GM21360 (cell line): Measurements from ENCODE around the gene ESPN.
A peak's percentile ranks its signal among the peaks of the same experiment; 100 is the strongest.

Experiments
- ATAC-seq: cut with Tn5 transposase; IDR thresholded peaks from one replicate; pipeline ENCODE4 v1.9.1; 2021; ENCODE audit warnings: mild to moderate bottlenecking, moderate library complexity; ENCODE audit not compliant: unreplicated experiment

Gene ESPN

DNA sequence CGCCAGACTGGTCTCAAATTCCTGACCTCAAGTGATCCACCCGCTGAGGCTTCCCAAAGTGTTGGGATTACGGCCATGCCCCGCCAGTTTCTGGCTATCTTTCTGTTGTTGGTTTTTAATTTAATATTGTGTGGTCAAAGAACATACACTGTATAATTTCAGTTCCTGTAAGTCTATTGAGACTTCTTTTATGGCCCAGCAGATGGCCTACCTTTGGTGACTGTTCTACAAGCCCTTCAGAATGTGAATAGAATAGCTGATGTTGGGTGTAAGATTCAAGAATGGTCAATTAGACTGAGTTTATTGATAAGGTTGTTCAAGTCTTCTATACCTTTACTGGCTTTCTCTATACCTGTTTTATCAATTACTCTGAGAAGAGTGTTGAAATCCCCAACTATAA is 15.5 kb upstream of the ESPN start:
- ATAC-seq = no peak

- no peak for ATAC-seq
Observed at GRCh38 chr1:6409733-6410132, 14.8 kb upstream of the ESPN start.

- ATAC-seq = no peak
Observed at GRCh38 chr1:6410248-6410893, 14.2 kb upstream of the ESPN start.

- no peak for ATAC-seq
Observed at GRCh38 chr1:6412896-6413295, 11.7 kb upstream of the ESPN start.

GRCh38 chr1:6414443-6414844 is 10.1 kb upstream of the ESPN start:
- peak; percentile 77 for ATAC-seq

DNA sequence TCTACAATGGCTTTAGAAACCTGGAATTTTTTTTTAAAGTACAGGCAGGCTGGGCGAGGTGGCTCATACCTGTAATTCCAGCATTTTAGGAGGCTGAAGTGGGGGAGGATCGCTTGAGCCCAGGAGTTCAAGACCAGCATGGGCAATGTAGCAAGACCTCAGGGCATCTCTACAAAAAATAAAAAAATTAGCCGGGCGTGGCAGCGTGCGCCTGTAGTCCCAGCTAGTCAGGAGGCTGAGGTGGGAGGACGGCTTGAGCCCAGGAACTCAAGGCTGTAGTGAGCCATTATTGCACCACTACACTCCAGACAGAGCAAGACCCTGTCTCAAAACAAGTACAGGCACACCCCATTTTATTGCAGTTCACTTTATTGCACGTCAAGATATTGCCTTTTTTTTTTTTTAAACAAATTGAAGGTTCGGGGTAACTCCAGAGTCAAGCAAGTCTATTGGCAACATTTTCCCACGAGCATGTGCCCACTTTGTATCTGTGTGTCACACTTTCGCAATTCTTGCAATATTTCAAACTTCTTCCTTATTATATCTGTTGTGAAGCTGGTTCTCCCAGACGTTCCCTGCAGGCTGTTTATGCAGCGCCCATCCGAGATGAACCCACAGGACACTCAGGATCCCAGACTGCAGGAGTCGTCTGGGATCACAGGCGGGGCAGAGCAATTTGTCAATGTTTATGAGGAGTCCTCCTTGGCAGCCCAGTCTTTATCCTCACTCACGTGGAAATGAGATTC is 9.5 kb upstream of the ESPN start:
- no peak for ATAC-seq

DNA sequence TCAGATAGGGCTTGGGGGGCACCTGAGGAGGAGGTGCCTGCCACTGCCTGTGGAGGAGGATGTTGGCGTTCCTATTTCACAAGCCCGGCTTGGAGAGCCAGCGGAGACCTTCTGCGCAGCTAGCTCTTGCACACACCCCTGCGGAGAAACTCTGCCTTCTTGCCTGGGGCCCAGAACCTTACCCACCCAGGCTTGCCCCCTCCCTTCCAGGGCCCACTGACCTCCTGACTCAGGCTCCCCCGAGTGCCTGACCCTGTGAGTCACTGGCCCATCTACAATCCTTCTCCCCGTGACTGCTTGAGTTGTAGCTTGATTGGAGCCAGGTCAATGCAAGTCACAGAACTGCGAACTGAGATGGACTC is 8.3 kb upstream of the ESPN start:
- ATAC-seq = no peak

- no peak for ATAC-seq
Observed at GRCh38 chr1:6416906-6417305, 7.7 kb upstream of the ESPN start.

DNA sequence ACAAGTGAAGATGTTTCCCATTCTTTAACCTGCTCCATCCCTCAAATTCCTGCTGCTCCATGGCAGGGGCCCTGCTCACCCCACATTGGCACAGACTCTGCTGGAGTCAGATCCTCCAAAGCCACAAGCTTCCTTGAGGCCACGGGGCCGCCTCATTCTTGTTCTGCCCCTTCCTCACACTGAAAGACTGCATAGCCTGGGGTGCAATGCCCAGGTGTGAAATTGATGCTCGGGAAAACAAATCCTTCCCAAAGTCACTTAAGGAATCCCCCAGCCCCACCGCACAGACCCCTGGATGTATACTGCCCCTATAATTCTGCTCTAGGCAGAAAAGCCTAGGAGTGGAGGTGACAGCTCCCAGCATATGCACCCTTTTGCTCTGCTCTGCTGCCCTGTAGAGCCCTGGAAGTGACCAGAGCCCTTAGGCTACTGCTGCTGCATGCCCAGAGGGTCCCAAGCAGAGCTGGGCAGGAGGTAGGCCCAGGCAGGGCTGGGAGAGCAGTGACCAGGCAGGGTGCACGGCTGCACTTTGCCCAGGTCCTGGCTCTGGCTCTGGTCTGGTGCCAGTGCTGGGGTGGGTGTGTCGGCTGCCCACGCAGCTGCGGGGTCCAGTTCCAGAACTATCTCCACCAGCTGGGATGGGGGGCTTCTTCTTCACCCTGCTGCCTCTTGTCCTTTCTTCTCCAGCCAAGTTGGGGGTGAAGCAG is 6.5 kb upstream of the ESPN start:
- no peak for ATAC-seq

- no peak for ATAC-seq
Observed at GRCh38 chr1:6418668-6419396, 5.7 kb upstream of the ESPN start.

GRCh38 chr1:6419397-6419803 is 5.2 kb upstream of the ESPN start:
- no peak for ATAC-seq

- ATAC-seq = no peak
Observed at GRCh38 chr1:6419804-6420453, 4.6 kb upstream of the ESPN start, which contains the start of gene HES2. TSS of gene HES2 (minus strand) at chr1:6419919. CDS start at chr1:6419820, 99 bp downstream.

DNA sequence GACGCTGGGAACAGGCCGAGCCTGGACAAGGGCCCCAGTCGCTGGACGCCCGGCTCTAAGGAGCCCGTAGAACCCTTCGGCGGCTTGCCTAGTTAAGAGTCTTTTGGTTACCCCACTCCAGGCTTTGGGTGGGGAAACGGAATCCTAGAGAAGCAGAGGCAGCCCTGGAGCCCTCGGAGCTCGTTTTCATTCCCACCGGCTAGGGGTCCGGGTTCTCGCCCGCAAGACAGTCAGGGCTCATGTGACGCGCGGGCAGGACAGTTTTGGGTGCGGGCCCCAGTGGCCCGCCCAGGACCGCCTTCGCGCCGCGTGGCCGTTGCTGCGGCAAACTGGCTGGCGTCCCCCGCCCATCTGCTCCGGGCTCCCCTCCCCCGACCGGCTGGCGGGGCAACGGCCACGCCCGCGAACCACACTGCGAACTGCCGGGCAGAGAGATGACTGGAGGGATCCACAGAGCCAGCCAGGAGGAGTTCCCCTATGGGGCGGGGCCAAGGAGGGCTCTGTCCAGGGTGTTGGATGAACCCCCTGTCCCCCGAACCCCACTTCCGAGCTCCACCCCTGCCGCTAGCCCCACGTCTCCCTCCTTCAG is 4.0 kb upstream of the ESPN start:
- no peak for ATAC-seq

DNA sequence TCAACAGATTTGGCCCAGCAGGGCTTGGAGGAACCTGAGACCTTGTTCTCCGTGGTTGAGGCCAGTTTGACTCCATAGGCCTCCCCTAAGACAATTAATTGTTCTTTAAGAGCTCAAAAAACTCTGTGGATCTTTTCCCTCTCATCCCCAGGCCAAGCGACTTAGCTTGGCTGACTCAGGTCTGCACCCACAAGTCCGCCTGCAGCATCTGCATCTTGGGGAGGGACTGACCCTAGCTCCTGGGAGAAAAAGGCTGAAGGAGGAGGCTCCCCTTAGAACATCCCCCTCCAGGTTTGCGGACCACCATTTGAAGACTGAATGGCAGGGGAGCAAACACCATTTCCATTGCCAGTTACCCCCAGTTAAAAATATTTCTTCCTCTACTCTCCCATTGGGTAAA is 3.3 kb upstream of the ESPN start:
- ATAC-seq = no peak

GRCh38 chr1:6423321-6423999 is 1.1 kb upstream of the ESPN start:
- ATAC-seq = no peak

DNA sequence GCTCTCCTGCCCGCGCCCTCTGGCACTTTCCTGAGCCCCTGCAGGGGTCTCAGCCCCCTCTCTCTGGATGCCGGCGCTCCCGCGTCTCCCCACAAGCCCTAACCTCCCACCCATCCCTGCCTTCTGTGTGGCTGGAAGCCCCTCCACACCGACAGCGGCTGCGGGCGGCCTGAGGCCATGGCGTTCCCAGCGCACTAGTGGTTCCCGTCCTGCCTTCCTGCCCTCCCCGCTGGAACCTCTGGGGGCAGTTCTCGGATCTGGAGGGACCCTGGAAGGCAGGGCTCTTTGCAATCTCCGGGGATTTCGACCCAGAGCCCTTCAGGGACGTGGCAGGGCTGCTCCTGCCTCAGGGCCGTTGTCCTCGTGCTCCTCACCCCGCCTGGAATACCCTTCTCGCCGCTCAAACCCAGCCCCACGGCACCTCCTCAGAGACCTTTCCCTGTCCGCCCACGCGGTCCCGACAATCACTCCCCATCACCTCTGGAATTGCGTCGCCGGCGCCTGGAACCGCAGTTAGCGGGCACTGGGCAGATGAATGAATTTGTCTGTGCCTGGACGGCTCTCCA is 493 bp upstream of the ESPN start:
- ATAC-seq = no peak

GRCh38 chr1:6425658-6426057 is 1.1 kb downstream of the ESPN start:
- ATAC-seq = no peak

DNA sequence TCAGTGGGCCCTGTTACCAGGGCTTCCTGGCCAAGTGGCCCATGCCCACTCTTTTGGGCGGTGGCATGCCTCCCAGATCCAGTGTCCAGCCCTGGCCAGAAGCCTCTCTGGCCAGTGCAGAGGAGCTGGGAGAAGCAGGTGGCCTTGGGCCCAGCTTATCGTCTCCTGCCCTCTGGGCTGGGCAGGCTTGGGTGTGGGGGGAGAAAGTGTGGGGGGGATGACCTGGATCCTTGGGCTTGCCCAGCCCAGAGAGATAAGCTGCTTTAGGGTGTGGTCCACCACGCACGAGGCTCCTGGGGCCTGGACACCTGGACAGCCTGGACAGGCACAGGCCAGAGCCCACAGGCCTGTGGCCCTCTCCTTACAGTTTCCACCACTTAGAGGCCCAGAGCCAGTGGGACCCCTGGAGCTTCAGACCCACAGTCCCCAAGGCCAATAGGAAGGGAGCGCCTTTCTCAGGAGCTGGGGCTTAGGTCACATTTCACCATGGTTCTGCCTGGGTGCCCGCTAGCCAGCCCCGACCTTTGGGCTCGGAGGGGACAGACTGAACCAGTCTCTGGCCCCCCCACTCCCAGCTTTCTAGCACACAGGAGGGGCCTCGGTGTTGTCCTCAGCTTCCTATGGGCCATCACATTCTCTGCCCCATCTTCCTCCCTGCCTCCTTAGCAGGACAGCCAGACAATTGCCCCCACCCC is 1.8 kb downstream of the ESPN start:
- ATAC-seq = no peak

DNA sequence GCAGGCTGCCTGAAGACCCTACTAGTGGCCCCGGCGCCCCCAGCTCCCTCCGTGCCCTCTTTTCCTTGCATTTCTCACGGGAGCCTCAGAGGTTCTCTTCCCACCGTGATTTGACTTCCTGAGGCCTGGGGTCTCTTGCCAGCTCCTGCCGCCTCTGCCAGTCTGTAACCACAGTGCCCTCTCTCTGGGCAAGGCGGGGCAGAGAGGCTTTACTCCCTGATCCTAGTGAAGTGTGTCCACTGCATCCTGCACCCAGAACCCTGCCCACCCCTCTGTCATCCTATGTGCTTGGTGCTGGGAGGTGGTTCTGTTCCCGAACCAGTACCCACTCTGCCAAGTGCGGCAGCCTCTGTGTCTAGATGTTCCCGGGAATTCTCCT is 2.4 kb downstream of the ESPN start:
- no peak for ATAC-seq
